DND-41 (cell line): ENCODE data around the gene SLX4IP.

Source experiments
- ATAC-seq: fragments of 200-7000 bp; cut with Tn5 transposase; 3 replicates; pipeline ENCODE4 v1.9.1; 2021; ENCODE audit warnings: low read depth; ENCODE audit not compliant: insufficient read depth
- DNase-seq: peaks from one replicate; pipeline ENCODE4 v3.0.0-alpha.2; 2020
- H2AFZ ChIP-seq: 2 replicates; pipeline ENCODE4 v1.6.0; 2012; ENCODE audit warnings: low read depth, low read length
- H3K27ac ChIP-seq: 2 replicates; pipeline ENCODE4 v1.5.1; 2012; ENCODE audit warnings: low read length, inconsistent platforms
- H3K27me3 ChIP-seq: fragments of 200-600 bp; sonication (generic); 2 replicates; pipeline ENCODE4 v1.6.0; 2012; ENCODE audit warnings: low read length, mild to moderate bottlenecking, inconsistent platforms; ENCODE audit not compliant: insufficient read depth, poor library complexity
- H3K36me3 ChIP-seq: 2 replicates; pipeline ENCODE4 v1.5.1; 2012; ENCODE audit warnings: low read length, inconsistent platforms; ENCODE audit not compliant: insufficient read depth
- H3K4me1 ChIP-seq: 2 replicates; pipeline ENCODE4 v1.5.1; 2012; ENCODE audit warnings: mild to moderate bottlenecking, low read length; ENCODE audit not compliant: insufficient read depth
- H3K4me2 ChIP-seq: 2 replicates; pipeline ENCODE4 v1.6.0; 2012; ENCODE audit warnings: mild to moderate bottlenecking, moderate library complexity, low read length, inconsistent platforms; ENCODE audit not compliant: insufficient read depth
- H3K4me3 ChIP-seq, 2 experiments: fragments of 200-600 bp in 1 of 2; shearing (Covaris generic) in 1 of 2; 2 replicates each; pipeline ENCODE4 v1.5.1; 2012 to 2016; ENCODE audit warnings: inconsistent platforms in 2 of 2, low read length in 2 of 2, mild to moderate bottlenecking in 2 of 2, low read depth in 1 of 2, moderate library complexity in 1 of 2
- H3K79me2 ChIP-seq: 2 replicates; pipeline ENCODE4 v1.6.0; 2012; ENCODE audit warnings: low read length, inconsistent platforms; ENCODE audit not compliant: insufficient read depth
- H3K9ac ChIP-seq: 2 replicates; pipeline ENCODE4 v1.6.0; 2012; ENCODE audit warnings: low read depth, mild to moderate bottlenecking, inconsistent platforms, low read length, moderate library complexity
- H3K9me3 ChIP-seq: 2 replicates; pipeline ENCODE4 v1.5.1; 2012; ENCODE audit warnings: low read length, moderate library complexity, mild to moderate bottlenecking, inconsistent platforms; ENCODE audit not compliant: insufficient read depth, severe bottlenecking
- H4K20me1 ChIP-seq: 2 replicates; pipeline ENCODE4 v1.6.0; 2012; ENCODE audit warnings: low read length; ENCODE audit not compliant: insufficient read depth
- EZH2 ChIP-seq: IDR thresholded peaks from 3 replicates; pipeline ENCODE4 v1.6.1; 2012; ENCODE audit warnings: borderline replicate concordance, low read depth, mild to moderate bottlenecking, moderate library complexity, low read length, inconsistent platforms; ENCODE audit not compliant: severe bottlenecking
- TF ChIP-seq, protein P1 (sequence below): IDR thresholded peaks from 2 replicates; pipeline ENCODE4 v1.5.1; 2012; ENCODE audit warnings: borderline replicate concordance, low read length, moderate library complexity, mild to moderate bottlenecking; ENCODE audit not compliant: poor library complexity, severe bottlenecking; ENCODE audit errors: extremely low read depth

Gene SLX4IP

DNA sequence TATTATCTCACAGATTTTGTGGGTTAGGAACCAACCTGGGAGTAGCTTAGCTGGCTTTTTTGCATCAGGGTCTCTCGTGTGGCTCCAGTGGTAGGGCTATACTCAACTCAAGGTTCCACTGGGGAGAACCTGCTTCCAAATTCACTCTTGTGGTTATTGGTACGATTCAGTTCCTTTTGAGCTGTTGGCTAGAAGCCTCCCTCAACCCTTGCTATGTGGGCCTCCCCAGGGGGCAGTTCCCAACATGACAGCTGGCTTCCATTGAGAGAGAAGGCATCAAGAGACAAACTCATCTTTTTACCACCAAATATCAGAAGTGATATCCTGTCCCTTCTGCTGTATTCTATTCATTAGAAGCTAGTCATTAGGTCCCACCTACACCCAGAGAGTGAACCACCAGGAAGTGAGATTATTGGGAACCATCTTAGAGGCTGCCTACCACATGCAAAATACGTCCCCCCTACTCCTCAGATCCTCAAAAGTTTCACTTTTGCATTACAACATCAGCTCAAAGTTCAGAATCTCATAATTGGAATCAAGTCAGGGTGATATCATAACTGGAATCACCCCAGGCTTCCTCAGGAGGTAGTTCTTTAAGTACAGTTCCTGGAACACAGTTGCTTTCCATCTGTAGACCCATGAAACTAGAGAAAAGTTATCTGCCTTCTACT lies 32.0 kb upstream of the SLX4IP start:
- no peaks in the 10 kb centered on the region for H3K4me1 ChIP-seq
- H3K27me3 ChIP-seq, result no peaks in the 10 kb centered on the region
- no peak overlapping the region for H3K27ac ChIP-seq
- H3K9ac ChIP-seq, result no peak overlapping the region
- DNase-seq (no peak), ATAC-seq (peak; percentile 33; the same call in 1 of the 3 replicates)
- H3K36me3 ChIP-seq, result peaks cover 33% of the 10 kb centered on the region
- H4K20me1 ChIP-seq, result no peaks in the 10 kb centered on the region
- TF ChIP-seq, protein P1, sequence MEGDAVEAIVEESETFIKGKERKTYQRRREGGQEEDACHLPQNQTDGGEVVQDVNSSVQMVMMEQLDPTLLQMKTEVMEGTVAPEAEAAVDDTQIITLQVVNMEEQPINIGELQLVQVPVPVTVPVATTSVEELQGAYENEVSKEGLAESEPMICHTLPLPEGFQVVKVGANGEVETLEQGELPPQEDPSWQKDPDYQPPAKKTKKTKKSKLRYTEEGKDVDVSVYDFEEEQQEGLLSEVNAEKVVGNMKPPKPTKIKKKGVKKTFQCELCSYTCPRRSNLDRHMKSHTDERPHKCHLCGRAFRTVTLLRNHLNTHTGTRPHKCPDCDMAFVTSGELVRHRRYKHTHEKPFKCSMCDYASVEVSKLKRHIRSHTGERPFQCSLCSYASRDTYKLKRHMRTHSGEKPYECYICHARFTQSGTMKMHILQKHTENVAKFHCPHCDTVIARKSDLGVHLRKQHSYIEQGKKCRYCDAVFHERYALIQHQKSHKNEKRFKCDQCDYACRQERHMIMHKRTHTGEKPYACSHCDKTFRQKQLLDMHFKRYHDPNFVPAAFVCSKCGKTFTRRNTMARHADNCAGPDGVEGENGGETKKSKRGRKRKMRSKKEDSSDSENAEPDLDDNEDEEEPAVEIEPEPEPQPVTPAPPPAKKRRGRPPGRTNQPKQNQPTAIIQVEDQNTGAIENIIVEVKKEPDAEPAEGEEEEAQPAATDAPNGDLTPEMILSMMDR, result no peak
- TF ChIP-seq EZH2, result no peak
- no peaks in the 10 kb centered on the region for H3K9me3 ChIP-seq
- H3K4me2 ChIP-seq, result no peak overlapping the region
- no peak overlapping the region for H3K4me3 ChIP-seq
- no peak overlapping the region for H2AFZ ChIP-seq
- no peaks in the 10 kb centered on the region for H3K79me2 ChIP-seq

DNA sequence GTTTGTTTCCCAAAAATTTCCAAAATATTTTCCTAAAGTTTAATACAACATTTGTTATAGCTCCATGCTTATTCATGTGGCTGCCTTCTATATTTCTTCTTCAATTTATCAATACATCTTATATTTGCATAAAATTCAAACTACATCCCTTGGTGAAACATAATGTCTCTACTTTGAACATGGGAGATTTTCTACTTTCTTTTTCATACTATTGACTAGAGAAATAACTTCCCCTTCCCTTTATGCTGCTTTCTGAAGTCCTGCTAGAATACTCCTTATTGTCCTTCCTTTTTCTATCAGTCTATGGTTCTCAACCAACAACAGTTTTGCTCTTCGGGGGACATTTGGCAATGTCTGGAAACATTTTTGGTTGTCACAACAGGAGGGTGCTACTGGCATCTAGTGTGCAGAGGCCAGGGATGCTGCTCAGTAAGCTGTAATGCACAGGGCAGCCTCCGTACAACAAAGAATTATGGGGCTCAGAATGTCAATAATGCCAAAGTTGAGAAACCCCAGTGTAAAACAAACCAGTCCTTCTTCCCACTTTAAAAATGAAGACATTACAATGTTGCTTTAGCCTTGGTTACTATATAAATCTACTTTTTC lies 31.0 kb upstream of the SLX4IP start:
- no peaks in the 10 kb centered on the region for H3K9me3 ChIP-seq
- no peaks in the 10 kb centered on the region for H3K4me1 ChIP-seq
- no peaks in the 10 kb centered on the region for H3K79me2 ChIP-seq
- TF ChIP-seq, protein P1, result no peak
- TF ChIP-seq EZH2, result no peak
- no peaks in the 10 kb centered on the region for H4K20me1 ChIP-seq
- no peak overlapping the region for H3K4me2 ChIP-seq
- H3K9ac ChIP-seq, result no peak overlapping the region
- H3K27ac ChIP-seq, result no peak overlapping the region
- H3K36me3 ChIP-seq, result peaks cover 36% of the 10 kb centered on the region
- no peaks in the 10 kb centered on the region for H3K27me3 ChIP-seq
- no peak overlapping the region for H3K4me3 ChIP-seq
- DNase-seq, result no peak
- ATAC-seq, result no peak
- no peak overlapping the region for H2AFZ ChIP-seq

DNA sequence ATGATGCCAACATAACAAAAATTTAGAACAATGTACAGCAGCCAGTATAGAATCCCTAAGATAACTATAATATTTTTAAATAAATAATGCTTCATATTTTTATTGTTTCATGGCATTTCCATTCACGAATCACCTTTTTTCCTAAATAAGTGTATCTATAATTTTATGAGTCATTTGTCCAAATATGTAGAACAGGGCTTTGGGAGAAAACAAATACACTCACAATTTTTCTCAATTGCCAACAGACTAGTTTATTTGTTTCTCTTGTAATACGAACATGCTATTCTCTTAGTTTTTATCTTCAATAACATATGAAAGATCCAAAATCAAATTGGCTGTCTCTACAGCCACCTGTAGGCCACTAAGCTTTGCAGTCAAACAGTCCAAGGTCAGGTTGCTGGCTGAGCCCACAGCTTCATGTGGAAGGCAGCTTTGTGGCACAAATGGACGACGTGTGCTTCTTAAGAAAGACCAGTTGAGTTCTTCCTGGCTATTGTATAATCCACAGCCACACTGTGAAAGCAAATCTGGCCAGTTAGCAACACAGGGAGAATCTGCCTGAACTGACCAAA lies 30.1 kb upstream of the SLX4IP start:
- ATAC-seq (no peak), DNase-seq (no peak)
- Histone ChIP-seq H3K4me2 (no peak overlapping the region), H2AFZ (no peak overlapping the region), H3K27me3 (no peaks in the 10 kb centered on the region), H3K36me3 (peaks cover 36% of the 10 kb centered on the region), H3K9ac (no peak overlapping the region), H4K20me1 (no peaks in the 10 kb centered on the region), H3K4me3 (no peak overlapping the region), H3K79me2 (no peaks in the 10 kb centered on the region), H3K27ac (no peak overlapping the region), H3K9me3 (no peaks in the 10 kb centered on the region), H3K4me1 (no peaks in the 10 kb centered on the region)
- TF ChIP-seq EZH2, result no peak
- TF ChIP-seq, protein P1, result no peak
